ENCODE results near the gene GALNT17.

The GALNT17 gene

DNA sequence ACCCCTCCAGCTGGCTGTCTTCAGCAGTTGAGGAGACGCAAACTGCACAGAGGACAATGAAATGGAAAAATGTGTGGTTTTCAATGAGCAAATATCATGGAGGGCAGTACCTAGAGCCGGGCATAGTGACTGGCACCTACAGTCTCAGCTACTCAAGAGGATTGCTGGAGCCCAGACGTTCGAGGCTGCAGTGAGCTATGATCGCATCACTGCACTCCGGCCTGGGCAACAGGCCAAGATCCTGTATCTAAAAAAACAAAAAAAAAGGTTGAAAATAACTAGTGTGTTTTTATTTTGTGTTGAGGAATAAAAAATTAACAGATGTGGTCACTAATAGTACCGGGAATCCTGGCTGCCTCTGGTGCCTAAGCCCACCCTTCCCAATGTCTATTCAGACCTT, 345.5 kb downstream of the GALNT17 start:
- H3K4me1 ChIP-seq (ENCODE audit: insufficient read depth, insufficient read length): no peaks in the 10 kb centered on the region
- no peak for TF ChIP-seq ZNF274 (IDR thresholded peaks at IDR 0.05; ENCODE audit: low read depth, low read length)
- no peak for TF ChIP-seq SUZ12 (IDR thresholded peaks at IDR 0.05; ENCODE audit: extremely low read depth, insufficient read depth, insufficient read length)
- no peak for TF ChIP-seq YY1 (IDR thresholded peaks at IDR 0.05; ENCODE audit: insufficient read depth, insufficient read length)
- no peak overlapping the region for H3K9ac ChIP-seq (ENCODE audit: insufficient read length, low read depth)
- no peak for DNase-seq (ENCODE audit: low read depth, low spot score)
- H3K4me3 ChIP-seq (ENCODE audit: insufficient read length, low read depth): no peak overlapping the region
- no peaks in the 10 kb centered on the region for H3K36me3 ChIP-seq (ENCODE audit: insufficient read depth, insufficient read length, low read length)
- H3K9me3 ChIP-seq (ENCODE audit: insufficient read depth, low read length): peaks cover 18% of the 10 kb centered on the region
- no peaks in the 10 kb centered on the region for H3K27me3 ChIP-seq (ENCODE audit: insufficient read depth, insufficient read length)

DNA sequence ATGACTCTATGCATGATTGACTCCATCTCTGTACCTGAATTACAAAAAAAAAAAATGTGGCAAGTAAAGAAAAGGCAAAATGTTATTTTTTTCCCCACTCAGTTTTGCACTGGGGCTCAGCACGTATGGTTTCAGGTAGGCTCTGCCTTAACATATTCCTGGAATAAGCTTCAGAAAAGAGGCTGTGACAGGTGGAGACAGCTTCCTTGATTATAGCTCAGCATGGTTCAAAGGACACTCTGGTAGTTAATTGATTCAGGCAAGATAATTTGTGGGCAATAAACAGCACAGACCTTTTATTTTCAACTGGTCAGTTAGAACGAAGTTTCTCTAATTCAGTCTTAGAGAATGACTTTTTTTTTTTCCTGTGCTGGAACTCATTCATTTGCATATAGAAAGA, 347.3 kb downstream of the GALNT17 start:
- H3K9ac ChIP-seq (ENCODE audit: insufficient read length, low read depth): no peak overlapping the region
- peaks cover 14% of the 10 kb centered on the region for H3K9me3 ChIP-seq (ENCODE audit: insufficient read depth, low read length)
- no peaks in the 10 kb centered on the region for H3K27me3 ChIP-seq (ENCODE audit: insufficient read depth, insufficient read length)
- H3K36me3 ChIP-seq (ENCODE audit: insufficient read depth, insufficient read length, low read length): no peaks in the 10 kb centered on the region
- no peak overlapping the region for H3K4me3 ChIP-seq (ENCODE audit: insufficient read length, low read depth)
- H3K4me1 ChIP-seq (ENCODE audit: insufficient read depth, insufficient read length): no peaks in the 10 kb centered on the region
- TF ChIP-seq YY1 (IDR thresholded peaks at IDR 0.05; ENCODE audit: insufficient read depth, insufficient read length) (no peak), ZNF274 (IDR thresholded peaks at IDR 0.05; ENCODE audit: low read depth, low read length) (no peak), SUZ12 (IDR thresholded peaks at IDR 0.05; ENCODE audit: extremely low read depth, insufficient read depth, insufficient read length) (no peak)
- no peak for DNase-seq (ENCODE audit: low read depth, low spot score)

DNA sequence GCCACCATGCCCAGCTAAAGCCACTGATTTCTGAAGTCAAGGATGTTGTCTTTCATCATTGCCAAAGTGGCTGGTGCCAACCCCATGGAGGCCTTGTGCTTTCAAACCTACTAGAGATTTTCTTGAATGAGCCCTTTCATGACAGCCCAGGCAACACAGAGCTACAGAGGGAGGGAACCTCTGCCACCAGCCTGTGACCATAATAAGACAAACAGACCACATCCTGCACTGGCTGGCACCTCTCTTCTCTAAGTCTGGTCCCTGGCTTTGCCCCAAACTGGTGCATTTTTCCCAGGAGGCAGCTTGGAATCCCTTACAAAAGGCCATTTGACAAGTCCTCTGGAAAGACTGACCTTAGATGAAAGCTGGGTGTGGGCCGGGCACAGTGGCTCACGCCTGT, 348.8 kb downstream of the GALNT17 start:
- no peak overlapping the region for H3K9ac ChIP-seq (ENCODE audit: insufficient read length, low read depth)
- H3K27me3 ChIP-seq (ENCODE audit: insufficient read depth, insufficient read length): no peaks in the 10 kb centered on the region
- DNase-seq (ENCODE audit: low read depth, low spot score): no peak
- H3K4me1 ChIP-seq (ENCODE audit: insufficient read depth, insufficient read length): no peaks in the 10 kb centered on the region
- TF ChIP-seq YY1 (IDR thresholded peaks at IDR 0.05; ENCODE audit: insufficient read depth, insufficient read length) (no peak), ZNF274 (IDR thresholded peaks at IDR 0.05; ENCODE audit: low read depth, low read length) (no peak), SUZ12 (IDR thresholded peaks at IDR 0.05; ENCODE audit: extremely low read depth, insufficient read depth, insufficient read length) (no peak)
- no peak overlapping the region for H3K4me3 ChIP-seq (ENCODE audit: insufficient read length, low read depth)
- no peaks in the 10 kb centered on the region for H3K36me3 ChIP-seq (ENCODE audit: insufficient read depth, insufficient read length, low read length)
- H3K9me3 ChIP-seq (ENCODE audit: insufficient read depth, low read length): no peaks in the 10 kb centered on the region

GRCh38 chr7:71482284-71482683, 350.3 kb downstream of the GALNT17 start:
- no peak for TF ChIP-seq SUZ12 (IDR thresholded peaks at IDR 0.05; ENCODE audit: extremely low read depth, insufficient read depth, insufficient read length)
- no peak for TF ChIP-seq YY1 (IDR thresholded peaks at IDR 0.05; ENCODE audit: insufficient read depth, insufficient read length)
- no peak for TF ChIP-seq ZNF274 (IDR thresholded peaks at IDR 0.05; ENCODE audit: low read depth, low read length)
- Histone ChIP-seq H3K9me3 (ENCODE audit: insufficient read depth, low read length) (no peaks in the 10 kb centered on the region), H3K9ac (ENCODE audit: insufficient read length, low read depth) (no peak overlapping the region), H3K4me3 (ENCODE audit: insufficient read length, low read depth) (no peak overlapping the region), H3K36me3 (ENCODE audit: insufficient read depth, insufficient read length, low read length) (no peaks in the 10 kb centered on the region), H3K27me3 (ENCODE audit: insufficient read depth, insufficient read length) (no peaks in the 10 kb centered on the region), H3K4me1 (ENCODE audit: insufficient read depth, insufficient read length) (no peaks in the 10 kb centered on the region)
- no peak for DNase-seq (ENCODE audit: low read depth, low spot score)

GRCh38 chr7:71484380-71484779, 352.4 kb downstream of the GALNT17 start:
- TF ChIP-seq YY1 (IDR thresholded peaks at IDR 0.05; ENCODE audit: insufficient read depth, insufficient read length) (no peak), SUZ12 (IDR thresholded peaks at IDR 0.05; ENCODE audit: extremely low read depth, insufficient read depth, insufficient read length) (no peak), ZNF274 (IDR thresholded peaks at IDR 0.05; ENCODE audit: low read depth, low read length) (no peak)
- Histone ChIP-seq H3K9ac (ENCODE audit: insufficient read length, low read depth) (no peak overlapping the region), H3K9me3 (ENCODE audit: insufficient read depth, low read length) (no peaks in the 10 kb centered on the region), H3K4me3 (ENCODE audit: insufficient read length, low read depth) (no peak overlapping the region), H3K4me1 (ENCODE audit: insufficient read depth, insufficient read length) (no peaks in the 10 kb centered on the region), H3K27me3 (ENCODE audit: insufficient read depth, insufficient read length) (no peaks in the 10 kb centered on the region), H3K36me3 (ENCODE audit: insufficient read depth, insufficient read length, low read length) (no peaks in the 10 kb centered on the region)
- no peak for DNase-seq (ENCODE audit: low read depth, low spot score)

- H3K4me1 ChIP-seq (ENCODE audit: insufficient read depth, insufficient read length): no peaks in the 10 kb centered on the region
- H3K9me3 ChIP-seq (ENCODE audit: insufficient read depth, low read length): no peaks in the 10 kb centered on the region
- no peaks in the 10 kb centered on the region for H3K36me3 ChIP-seq (ENCODE audit: insufficient read depth, insufficient read length, low read length)
- TF ChIP-seq ZNF274 (IDR thresholded peaks at IDR 0.05; ENCODE audit: low read depth, low read length): no peak
- no peak overlapping the region for H3K9ac ChIP-seq (ENCODE audit: insufficient read length, low read depth)
- DNase-seq (ENCODE audit: low read depth, low spot score): no peak
- H3K4me3 ChIP-seq (ENCODE audit: insufficient read length, low read depth): no peak overlapping the region
- no peaks in the 10 kb centered on the region for H3K27me3 ChIP-seq (ENCODE audit: insufficient read depth, insufficient read length)
Measured at GRCh38 chr7:71485586-71485985, 353.6 kb downstream of the GALNT17 start.

GRCh38 chr7:71486414-71486813, 354.5 kb downstream of the GALNT17 start:
- TF ChIP-seq SUZ12 (IDR thresholded peaks at IDR 0.05; ENCODE audit: extremely low read depth, insufficient read depth, insufficient read length) (no peak), ZNF274 (IDR thresholded peaks at IDR 0.05; ENCODE audit: low read depth, low read length) (no peak), YY1 (IDR thresholded peaks at IDR 0.05; ENCODE audit: insufficient read depth, insufficient read length) (no peak)
- no peak overlapping the region for H3K9ac ChIP-seq (ENCODE audit: insufficient read length, low read depth)
- no peaks in the 10 kb centered on the region for H3K4me1 ChIP-seq (ENCODE audit: insufficient read depth, insufficient read length)
- no peaks in the 10 kb centered on the region for H3K36me3 ChIP-seq (ENCODE audit: insufficient read depth, insufficient read length, low read length)
- no peak overlapping the region for H3K4me3 ChIP-seq (ENCODE audit: insufficient read length, low read depth)
- no peaks in the 10 kb centered on the region for H3K27me3 ChIP-seq (ENCODE audit: insufficient read depth, insufficient read length)
- H3K9me3 ChIP-seq (ENCODE audit: insufficient read depth, low read length): no peaks in the 10 kb centered on the region
- no peak for DNase-seq (ENCODE audit: low read depth, low spot score)
